HEK293 (cell line): ENCODE results near the gene PGGHG.
"Not testable (repeated sequence)": the region's sequence is repeated elsewhere in the genome, so short reads cannot be mapped to it uniquely, and the experiment has no call there.

ENCODE experiments used
- CTCF ChIA-PET: fragments of 350-600 bp; formaldehyde crosslinking; extraction: SDS; loops from one replicate; lab custom pipeline; 2021; ENCODE audit warnings: antibody characterized with exemption; lab: Yijun Ruan, JAX
- POLR2A ChIA-PET: fragments of 300-600 bp; formaldehyde crosslinking; extraction: SDS; loops from one replicate; lab custom pipeline; 2020; ENCODE audit warnings: antibody characterized with exemption, inconsistent platforms; lab: Yijun Ruan, JAX
- H3K27ac ChIP-seq: fragments of 200-500 bp; sonication (Bioruptor generic); 2 replicates; pipeline ENCODE4 v1.5.1; 2014; ENCODE audit warnings: low read depth, low read length, control low read depth, inconsistent platforms; ENCODE audit errors: extremely low read depth
- H3K36me3 ChIP-seq, 2 experiments: fragments of 200-500 bp in 1 of 2; sonication (Bioruptor generic) in 1 of 2; 1 replicate in 1 of 2; 2 replicates in 1 of 2; pipeline ENCODE4 v1.5.1; 2014 to 2017; ENCODE audit warnings: inconsistent platforms in 2 of 2, low read length in 2 of 2; ENCODE audit not compliant: control insufficient read depth in 2 of 2, insufficient read depth in 1 of 2
- H3K4me1 ChIP-seq: fragments of 200-500 bp; sonication (Bioruptor generic); 2 replicates; pipeline ENCODE4 v1.5.1; 2014; ENCODE audit warnings: mild to moderate bottlenecking, low read length, inconsistent platforms; ENCODE audit not compliant: control insufficient read depth, insufficient read depth
- H3K4me3 ChIP-seq: 2 replicates; pipeline ENCODE4 v1.5.1; 2011; ENCODE audit warnings: low read depth, mild to moderate bottlenecking, control low read depth, low read length, moderate library complexity
- H3K9me3 ChIP-seq: fragments of 200-500 bp; sonication (Bioruptor generic); 2 replicates; pipeline ENCODE4 v1.5.1; 2014; ENCODE audit warnings: low read depth, low read length, inconsistent platforms; ENCODE audit not compliant: control insufficient read depth, insufficient read depth
- CTCF ChIP-seq: fragments of 450-650 bp; formaldehyde crosslinking; IDR thresholded peaks from 2 replicates; pipeline ENCODE4 v1.5.1; 2016; ENCODE audit warnings: missing biosample characterization, missing genetic modification characterization
- HIC1 ChIP-seq: fragments of 450-650 bp; formaldehyde crosslinking; IDR thresholded peaks from 2 replicates; pipeline ENCODE4 v1.5.1; 2016; ENCODE audit warnings: missing biosample characterization, missing genetic modification characterization
- KLF16 ChIP-seq: fragments of 450-650 bp; formaldehyde crosslinking; IDR thresholded peaks from 2 replicates; pipeline ENCODE4 v1.5.1; 2017; ENCODE audit warnings: missing biosample characterization, missing genetic modification characterization
- KLF7 ChIP-seq: fragments of 450-650 bp; formaldehyde crosslinking; IDR thresholded peaks from 2 replicates; pipeline ENCODE4 v1.5.1; 2016; ENCODE audit warnings: missing biosample characterization, missing genetic modification characterization, borderline replicate concordance
- PRDM1 ChIP-seq: fragments of 450-650 bp; formaldehyde crosslinking; IDR thresholded peaks from 2 replicates; pipeline ENCODE4; 2016; ENCODE audit warnings: missing biosample characterization, missing genetic modification characterization
- SP2 ChIP-seq: fragments of 450-650 bp; formaldehyde crosslinking; IDR thresholded peaks from 2 replicates; pipeline ENCODE4 v1.5.1; 2016; ENCODE audit warnings: missing biosample characterization, missing genetic modification characterization
- ZNF18 ChIP-seq: fragments of 450-650 bp; formaldehyde crosslinking; IDR thresholded peaks from 2 replicates; pipeline ENCODE4 v1.5.1; 2016; ENCODE audit warnings: missing biosample characterization, missing genetic modification characterization
- ZNF2 ChIP-seq: fragments of 450-650 bp; formaldehyde crosslinking; IDR thresholded peaks from 2 replicates; pipeline ENCODE4 v1.5.1; 2016; ENCODE audit warnings: missing biosample characterization, missing genetic modification characterization
- ZNF248 ChIP-seq: fragments of 450-650 bp; formaldehyde crosslinking; IDR thresholded peaks from 2 replicates; pipeline ENCODE4 v1.5.1; 2017; ENCODE audit warnings: missing biosample characterization, missing genetic modification characterization
- ZNF37A ChIP-seq: fragments of 450-650 bp; IDR thresholded peaks from 2 replicates; pipeline ENCODE4 v1.5.1; 2018; ENCODE audit warnings: missing biosample characterization, missing genetic modification characterization
- ZNF501 ChIP-seq: fragments of 450-650 bp; formaldehyde crosslinking; IDR thresholded peaks from 2 replicates; pipeline ENCODE4 v1.5.1; 2016; ENCODE audit warnings: missing biosample characterization, missing genetic modification characterization
- ZNF558 ChIP-seq: fragments of 450-650 bp; formaldehyde crosslinking; IDR thresholded peaks from 2 replicates; pipeline ENCODE4 v1.5.1; 2016; ENCODE audit warnings: missing biosample characterization, missing genetic modification characterization
- ZNF623 ChIP-seq: fragments of 450-650 bp; formaldehyde crosslinking; IDR thresholded peaks from 2 replicates; pipeline ENCODE4 v1.5.1; 2016; ENCODE audit warnings: missing biosample characterization, missing genetic modification characterization
- ZSCAN23 ChIP-seq: fragments of 450-650 bp; formaldehyde crosslinking; IDR thresholded peaks from 2 replicates; pipeline ENCODE4 v1.5.1; 2016; ENCODE audit warnings: missing biosample characterization, missing genetic modification characterization
- TF ChIP-seq, protein P1 (sequence below): fragments of 450-650 bp; formaldehyde crosslinking; IDR thresholded peaks from 2 replicates; pipeline ENCODE4 v1.5.1; 2016; ENCODE audit warnings: missing biosample characterization, missing genetic modification characterization
- TF ChIP-seq, protein P2 (sequence below): fragments of 450-650 bp; formaldehyde crosslinking; IDR thresholded peaks from 2 replicates; pipeline ENCODE4 v1.5.1; 2017; ENCODE audit warnings: missing biosample characterization, missing genetic modification characterization

PGGHG gene

DNA sequence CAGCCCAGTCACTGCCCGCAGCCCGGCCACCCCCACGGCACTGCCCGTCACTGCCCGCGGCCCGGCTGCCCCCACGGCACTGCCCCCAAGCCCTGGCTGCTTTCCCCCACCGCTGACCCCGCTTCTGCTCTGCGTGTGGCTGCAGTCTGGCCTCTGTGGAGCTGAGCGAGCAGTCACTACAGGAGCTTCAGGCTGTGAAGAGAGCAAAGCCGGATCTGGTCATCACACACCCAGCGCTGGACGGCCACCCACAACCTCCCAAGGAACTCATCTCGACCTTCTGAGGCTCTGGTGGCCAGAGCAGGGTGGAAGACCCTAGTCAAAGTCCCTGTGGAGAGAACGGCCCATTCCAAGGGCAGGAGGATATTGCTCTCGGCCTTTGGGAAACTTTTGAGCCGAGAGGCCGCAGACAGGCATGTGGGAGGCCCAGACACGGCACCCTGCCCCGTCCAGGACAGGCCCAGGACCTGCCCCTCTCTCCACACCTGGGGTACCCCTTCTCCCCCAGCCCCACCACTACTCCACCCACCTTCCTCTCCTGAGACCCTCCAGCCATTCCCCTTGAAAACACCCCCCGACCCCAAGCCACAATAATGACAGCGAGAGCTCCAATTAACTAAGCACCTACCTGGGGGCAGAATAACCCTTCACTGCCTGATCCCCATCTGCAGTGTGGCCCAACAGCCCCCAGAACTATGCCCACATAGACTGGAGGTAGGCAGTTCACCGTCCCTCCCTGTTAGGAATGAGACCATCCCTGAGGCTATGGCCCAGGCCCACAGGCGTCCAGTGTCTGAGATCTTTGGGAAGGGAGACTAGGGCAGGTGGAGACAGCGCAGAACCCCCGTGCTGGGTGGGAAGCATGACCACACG lies 3.7 kb upstream of the PGGHG start (continued):
- TF ChIP-seq ZNF623 (tag by site-specific recombination): no peak
- TF ChIP-seq, all 188 proteins: peak for 0

DNA sequence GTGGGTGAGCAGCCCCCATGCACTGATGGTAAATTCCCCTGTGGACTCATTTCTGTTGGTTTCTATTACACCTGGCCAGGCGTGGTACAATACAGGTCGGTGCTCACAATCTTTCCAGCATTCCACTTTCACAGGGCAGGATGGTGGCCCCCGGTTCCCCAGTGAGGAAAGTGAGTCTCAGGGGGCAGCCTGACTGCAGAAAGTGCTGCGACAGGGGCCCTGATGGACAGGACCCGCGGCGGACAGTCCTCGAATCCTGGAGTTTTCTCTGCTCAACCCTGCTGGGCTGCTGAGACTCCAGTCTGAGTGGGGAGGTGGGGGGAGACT lies 3.1 kb upstream of the PGGHG start:
- Histone ChIP-seq H3K27ac (no peak overlapping the region), H3K36me3 (peaks cover 0 to 1% of the 10 kb centered on the region in 2 experiments; a peak in 1 of 3 replicates), H3K4me1 (no peaks in the 10 kb centered on the region), H3K9me3 (no peaks in the 10 kb centered on the region), H3K4me3 (no peak overlapping the region)
- ChIA-PET CTCF (interaction anchor here (1.0 kb wide), 1 partner anchor 35 kb away, joined by 3 read pairs; no protein-coding TSS in a partner anchor), POLR2A (no interaction called here)
- TF ChIP-seq PRDM1 (tag by site-specific recombination): 0 out of 2 replicates have a peak, but pooled peaks have one; percentile 19
- TF ChIP-seq, protein P1, sequence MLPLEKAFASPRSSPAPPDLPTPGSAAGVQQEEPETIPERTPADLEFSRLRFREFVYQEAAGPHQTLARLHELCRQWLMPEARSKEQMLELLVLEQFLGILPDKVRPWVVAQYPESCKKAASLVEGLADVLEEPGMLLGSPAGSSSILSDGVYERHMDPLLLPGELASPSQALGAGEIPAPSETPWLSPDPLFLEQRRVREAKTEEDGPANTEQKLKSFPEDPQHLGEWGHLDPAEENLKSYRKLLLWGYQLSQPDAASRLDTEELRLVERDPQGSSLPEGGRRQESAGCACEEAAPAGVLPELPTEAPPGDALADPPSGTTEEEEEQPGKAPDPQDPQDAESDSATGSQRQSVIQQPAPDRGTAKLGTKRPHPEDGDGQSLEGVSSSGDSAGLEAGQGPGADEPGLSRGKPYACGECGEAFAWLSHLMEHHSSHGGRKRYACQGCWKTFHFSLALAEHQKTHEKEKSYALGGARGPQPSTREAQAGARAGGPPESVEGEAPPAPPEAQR (tag by site-specific recombination): no peak
- TF ChIP-seq KLF7 (tag by site-specific recombination): no peak
- no peak for TF ChIP-seq ZNF37A
- no peak for TF ChIP-seq ZNF2

GRCh38 chr11:286977-287820 lies 1.7 kb upstream of the PGGHG start:
- POLR2A ChIA-PET, H3K36me3 ChIP-seq, H3K9me3 ChIP-seq, H3K4me3 ChIP-seq, H3K27ac ChIP-seq, H3K4me1 ChIP-seq: not testable (repeated sequence)
- CTCF ChIA-PET: interaction anchor here (0.6 to 2.0 kb wide), 3 partner anchors 36 to 163 kb away, joined by 3 to 9 read pairs (median 3); no protein-coding TSS in a partner anchor

DNA sequence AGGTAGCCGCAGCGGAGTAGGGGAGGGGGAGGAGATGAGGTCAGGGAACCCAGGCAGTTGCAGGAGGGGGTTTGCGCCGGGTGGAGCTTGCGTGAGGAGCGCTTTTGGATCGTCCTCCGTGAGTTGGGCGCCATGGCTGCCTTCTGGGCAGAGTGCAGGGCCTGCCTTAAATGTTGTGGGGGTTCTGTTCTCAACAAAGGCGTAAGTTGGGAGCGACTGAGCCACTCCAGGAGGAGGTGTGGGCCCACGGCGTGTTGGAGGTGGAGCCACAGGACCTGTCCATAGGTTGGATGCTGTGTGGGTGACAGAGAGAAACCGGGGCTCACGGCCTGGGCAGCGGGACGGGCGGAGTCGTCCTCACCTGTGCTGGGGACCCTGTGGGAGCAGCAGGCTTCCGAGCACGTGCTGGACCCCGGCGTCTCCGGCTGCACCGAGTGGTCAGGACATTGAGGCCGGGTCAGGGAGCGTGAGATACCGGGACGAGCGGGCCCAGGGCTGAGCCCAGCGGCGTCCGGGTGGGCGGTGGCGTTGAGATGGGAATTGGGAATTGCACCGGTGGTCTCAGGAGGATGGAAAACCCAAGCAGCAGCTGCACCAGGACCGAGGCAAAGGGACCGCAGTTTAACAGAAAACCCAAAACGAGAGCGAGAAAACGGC lies 977 bp upstream of the PGGHG start:
- Histone ChIP-seq H3K9me3 (no peaks in the 10 kb centered on the region), H3K36me3 (peaks cover 0 to 17% of the 10 kb centered on the region in 2 experiments; a peak in 1 of 3 replicates), H3K4me1 (no peaks in the 10 kb centered on the region), H3K27ac (no peak overlapping the region), H3K4me3 (peak overlapping the region; percentile 45)
- ChIA-PET POLR2A (no interaction called here), CTCF (interaction anchor here (0.6 to 2.0 kb wide), 2 partner anchors 21 to 37 kb away, joined by 5 to 9 read pairs; no protein-coding TSS in a partner anchor)
- TF ChIP-seq HIC1 (tag by site-specific recombination): no peak
- TF ChIP-seq ZSCAN23: no peak
- no peak for TF ChIP-seq ZNF18 (tag by site-specific recombination)
- TF ChIP-seq, protein P2, sequence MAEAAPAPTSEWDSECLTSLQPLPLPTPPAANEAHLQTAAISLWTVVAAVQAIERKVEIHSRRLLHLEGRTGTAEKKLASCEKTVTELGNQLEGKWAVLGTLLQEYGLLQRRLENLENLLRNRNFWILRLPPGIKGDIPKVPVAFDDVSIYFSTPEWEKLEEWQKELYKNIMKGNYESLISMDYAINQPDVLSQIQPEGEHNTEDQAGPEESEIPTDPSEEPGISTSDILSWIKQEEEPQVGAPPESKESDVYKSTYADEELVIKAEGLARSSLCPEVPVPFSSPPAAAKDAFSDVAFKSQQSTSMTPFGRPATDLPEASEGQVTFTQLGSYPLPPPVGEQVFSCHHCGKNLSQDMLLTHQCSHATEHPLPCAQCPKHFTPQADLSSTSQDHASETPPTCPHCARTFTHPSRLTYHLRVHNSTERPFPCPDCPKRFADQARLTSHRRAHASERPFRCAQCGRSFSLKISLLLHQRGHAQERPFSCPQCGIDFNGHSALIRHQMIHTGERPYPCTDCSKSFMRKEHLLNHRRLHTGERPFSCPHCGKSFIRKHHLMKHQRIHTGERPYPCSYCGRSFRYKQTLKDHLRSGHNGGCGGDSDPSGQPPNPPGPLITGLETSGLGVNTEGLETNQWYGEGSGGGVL (tag by site-specific recombination): no peak
- no peak for TF ChIP-seq ZNF248 (tag by site-specific recombination)
- no peak for TF ChIP-seq ZNF558
- no peak for TF ChIP-seq ZNF501 (tag by site-specific recombination)
- TF ChIP-seq KLF16 (tag by site-specific recombination): no peak
- no peak for TF ChIP-seq CTCF (tag by site-specific recombination)
- TF ChIP-seq SP2 (tag by site-specific recombination): 0 out of 2 replicates have a peak, but pooled peaks have one; percentile 8
